ENCODE measurements around the gene GNAT3. TPM values are rescaled to one million over a fixed set of nuclear protein-coding genes. Genes with fewer than 3 reads are reported as not detected.

GNAT3 gene
- total and polyA plus RNA-seq, 7 donors = not detected

DNA sequence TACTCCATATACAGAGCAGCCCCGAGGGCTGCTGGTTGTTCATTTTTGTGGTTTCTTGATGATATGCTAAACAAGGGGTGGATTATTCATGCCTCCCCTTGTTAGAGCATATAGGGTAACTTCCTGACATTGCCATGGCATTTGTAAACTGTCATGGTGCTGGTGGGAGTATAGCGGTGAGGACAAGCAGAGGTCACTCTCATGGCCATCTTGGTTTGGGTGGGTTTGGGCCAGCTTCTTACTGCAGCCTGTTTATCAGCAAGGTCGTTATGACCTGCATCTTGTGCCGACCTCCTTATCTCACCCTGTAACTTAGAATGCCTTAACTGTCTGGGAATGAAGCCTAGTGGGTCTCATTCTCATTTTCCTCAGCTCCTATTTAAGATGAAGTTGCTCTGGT is 31.3 kb downstream of the GNAT3 start:
- DNase-seq = no peak
- intact Hi-C loops (cut with DNase I) = no loop called here
- Histone ChIP-seq H3K9me3 (no peaks in the 10 kb centered on the region), H3K27ac (no peak overlapping the region), H3K4me1 (no peaks in the 10 kb centered on the region), H3K27me3 (no peaks in the 10 kb centered on the region), H3K4me3 (no peak overlapping the region), H3K36me3 (no peaks in the 10 kb centered on the region)
- TF ChIP-seq, protein P1, sequence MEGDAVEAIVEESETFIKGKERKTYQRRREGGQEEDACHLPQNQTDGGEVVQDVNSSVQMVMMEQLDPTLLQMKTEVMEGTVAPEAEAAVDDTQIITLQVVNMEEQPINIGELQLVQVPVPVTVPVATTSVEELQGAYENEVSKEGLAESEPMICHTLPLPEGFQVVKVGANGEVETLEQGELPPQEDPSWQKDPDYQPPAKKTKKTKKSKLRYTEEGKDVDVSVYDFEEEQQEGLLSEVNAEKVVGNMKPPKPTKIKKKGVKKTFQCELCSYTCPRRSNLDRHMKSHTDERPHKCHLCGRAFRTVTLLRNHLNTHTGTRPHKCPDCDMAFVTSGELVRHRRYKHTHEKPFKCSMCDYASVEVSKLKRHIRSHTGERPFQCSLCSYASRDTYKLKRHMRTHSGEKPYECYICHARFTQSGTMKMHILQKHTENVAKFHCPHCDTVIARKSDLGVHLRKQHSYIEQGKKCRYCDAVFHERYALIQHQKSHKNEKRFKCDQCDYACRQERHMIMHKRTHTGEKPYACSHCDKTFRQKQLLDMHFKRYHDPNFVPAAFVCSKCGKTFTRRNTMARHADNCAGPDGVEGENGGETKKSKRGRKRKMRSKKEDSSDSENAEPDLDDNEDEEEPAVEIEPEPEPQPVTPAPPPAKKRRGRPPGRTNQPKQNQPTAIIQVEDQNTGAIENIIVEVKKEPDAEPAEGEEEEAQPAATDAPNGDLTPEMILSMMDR (IDR thresholded peaks at IDR 0.05) = no peak
- TF ChIP-seq EP300 (IDR thresholded peaks at IDR 0.05) (no peak), POLR2A (IDR thresholded peaks at IDR 0.05) (no peak), POLR2AphosphoS5 (IDR thresholded peaks at IDR 0.05) (no peak)
- WGBS, 2 donors = 70 to 82% methylated on average over 4 of the region's 4 CpGs

DNA sequence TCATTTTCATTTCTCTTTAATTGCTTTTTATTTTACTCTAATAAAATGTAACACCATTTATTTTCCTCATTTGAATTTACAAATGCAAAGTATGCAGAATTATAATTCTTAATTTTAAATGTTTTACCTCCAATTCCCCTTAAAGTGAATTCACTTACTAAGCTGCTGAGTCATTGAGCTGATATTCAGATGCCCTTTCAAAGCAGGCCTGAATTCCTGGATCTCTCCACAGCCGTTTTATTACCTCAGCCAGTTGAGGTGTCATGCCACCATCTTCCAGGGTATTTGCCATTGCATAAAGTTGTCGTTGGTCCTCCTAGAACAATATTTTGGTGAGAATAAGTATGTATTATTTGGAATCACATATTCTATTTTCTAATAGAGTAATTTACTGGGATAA is 33.2 kb downstream of the GNAT3 start:
- no peaks in the 10 kb centered on the region for H3K36me3 ChIP-seq
- intact Hi-C loops (cut with DNase I) = no loop called here
- no peaks in the 10 kb centered on the region for H3K4me1 ChIP-seq
- 88 to 90% methylated on average over 2 of the region's 2 CpGs for WGBS, 2 donors
- H3K9me3 ChIP-seq = no peaks in the 10 kb centered on the region
- no peaks in the 10 kb centered on the region for H3K27me3 ChIP-seq
- H3K27ac ChIP-seq = no peak overlapping the region
- no peak for TF ChIP-seq EP300 (IDR thresholded peaks at IDR 0.05)
- no peak for TF ChIP-seq POLR2A (IDR thresholded peaks at IDR 0.05)
- TF ChIP-seq POLR2AphosphoS5 (IDR thresholded peaks at IDR 0.05) = no peak
- TF ChIP-seq, protein P1 (IDR thresholded peaks at IDR 0.05) = no peak
- no peak for DNase-seq
- H3K4me3 ChIP-seq = no peak overlapping the region

DNA sequence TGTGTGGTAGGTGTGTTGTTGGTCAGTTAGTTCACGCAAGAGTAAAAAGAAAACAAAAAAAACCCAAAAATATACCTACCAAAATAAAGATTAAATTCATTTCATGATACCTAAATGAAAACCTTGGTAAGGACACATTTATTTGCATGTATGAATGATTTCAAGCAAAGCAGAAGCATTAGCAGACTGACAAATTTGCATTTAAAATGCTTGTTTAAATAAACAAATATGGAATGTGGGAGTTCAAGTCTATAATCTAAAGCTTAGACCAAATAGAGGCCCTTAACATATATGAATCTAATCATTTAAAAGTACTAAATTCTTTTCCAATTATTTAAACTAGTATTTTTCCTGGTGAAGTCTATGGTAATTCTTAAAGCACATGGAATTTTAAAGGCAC is 35.8 kb downstream of the GNAT3 start:
- TF ChIP-seq POLR2A (IDR thresholded peaks at IDR 0.05) (no peak), POLR2AphosphoS5 (IDR thresholded peaks at IDR 0.05) (no peak), EP300 (IDR thresholded peaks at IDR 0.05) (no peak)
- TF ChIP-seq, protein P1 (IDR thresholded peaks at IDR 0.05) = no peak
- Histone ChIP-seq H3K4me1 (no peaks in the 10 kb centered on the region), H3K9me3 (no peaks in the 10 kb centered on the region), H3K4me3 (no peak overlapping the region), H3K36me3 (no peaks in the 10 kb centered on the region), H3K27me3 (no peaks in the 10 kb centered on the region), H3K27ac (no peak overlapping the region)
- intact Hi-C loops (cut with DNase I) = no loop called here
- WGBS, 2 donors = 91 to 95% methylated on average over 1 of the region's 1 CpG
- no peak for DNase-seq

DNA sequence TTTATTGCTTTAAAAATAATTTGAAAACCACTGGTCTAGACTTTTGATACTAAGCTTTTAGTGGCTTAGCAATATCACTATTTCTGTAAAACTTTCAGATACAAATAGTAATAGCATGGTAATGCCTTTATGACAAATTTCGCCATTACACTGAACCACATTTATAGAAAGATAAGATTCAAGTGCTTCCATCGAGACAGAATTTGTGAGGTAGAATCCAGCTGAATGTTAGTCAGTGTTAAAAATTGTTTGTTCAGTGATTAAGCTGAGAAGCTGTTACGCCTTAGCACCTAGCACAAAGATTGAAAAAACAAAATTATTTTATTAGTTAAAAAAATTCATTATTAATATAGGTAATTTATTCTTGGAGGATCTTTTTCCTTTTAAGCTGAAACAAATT is 36.5 kb downstream of the GNAT3 start:
- no peaks in the 10 kb centered on the region for H3K9me3 ChIP-seq
- no peaks in the 10 kb centered on the region for H3K36me3 ChIP-seq
- 80 to 92% methylated on average over 3 of the region's 3 CpGs for WGBS, 2 donors
- no peak overlapping the region for H3K27ac ChIP-seq
- intact Hi-C loops (cut with DNase I) = no loop called here
- H3K4me3 ChIP-seq = no peak overlapping the region
- no peak for TF ChIP-seq EP300 (IDR thresholded peaks at IDR 0.05)
- TF ChIP-seq POLR2A (IDR thresholded peaks at IDR 0.05) = no peak
- TF ChIP-seq POLR2AphosphoS5 (IDR thresholded peaks at IDR 0.05) = no peak
- TF ChIP-seq, protein P1 (IDR thresholded peaks at IDR 0.05) = no peak
- DNase-seq = no peak
- H3K27me3 ChIP-seq = no peaks in the 10 kb centered on the region
- no peaks in the 10 kb centered on the region for H3K4me1 ChIP-seq

DNA sequence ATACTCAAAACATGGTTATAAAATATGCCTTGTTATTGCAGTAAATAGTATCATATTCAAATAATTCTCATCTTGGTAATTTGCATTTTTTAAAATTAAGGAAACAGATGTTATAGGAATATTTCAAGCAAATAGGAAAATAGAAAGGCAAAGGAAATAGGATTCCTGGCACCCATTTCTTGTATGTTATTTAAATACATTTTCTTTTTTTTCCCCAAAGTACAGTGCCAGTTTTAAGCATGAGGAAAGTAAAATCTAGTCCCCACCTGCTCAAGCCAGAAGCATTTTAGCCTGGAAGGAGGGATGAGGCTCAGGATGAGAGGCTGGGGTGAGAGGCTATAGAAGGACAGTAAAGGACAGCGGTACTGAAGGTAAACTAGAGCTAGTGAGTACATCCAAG is 38.1 kb downstream of the GNAT3 start:
- Histone ChIP-seq H3K27me3 (no peaks in the 10 kb centered on the region), H3K9me3 (no peaks in the 10 kb centered on the region), H3K4me1 (no peaks in the 10 kb centered on the region), H3K4me3 (no peak overlapping the region), H3K27ac (no peak overlapping the region), H3K36me3 (no peaks in the 10 kb centered on the region)
- intact Hi-C loops (cut with DNase I) = no loop called here
- TF ChIP-seq, protein P1 (IDR thresholded peaks at IDR 0.05) = no peak
- TF ChIP-seq POLR2AphosphoS5 (IDR thresholded peaks at IDR 0.05) (no peak), POLR2A (IDR thresholded peaks at IDR 0.05) (no peak), EP300 (IDR thresholded peaks at IDR 0.05) (no peak)
- no peak for DNase-seq
- WGBS, 2 donors = 93 to 94% methylated on average over 1 of the region's 1 CpG

Data from sigmoid colon (tissue), 7 donors.